ENCODE data around the gene FIS1. TPM values are rescaled to one million over a fixed set of nuclear protein-coding genes. Genes with fewer than 3 reads are reported as not detected.
A peak's percentile ranks its signal among the peaks of the same experiment; 100 is the strongest.

The FIS1 gene
- total RNA-seq, 4 donors from 2014 or later = 118 to 223 (median 198) TPM

- TF ChIP-seq EP300 (IDR thresholded peaks at IDR 0.05) (no peak), POLR2A (IDR thresholded peaks at IDR 0.05) (no peak)
- H3K27me3 ChIP-seq = no peaks in the 10 kb centered on the region
- peak overlapping the region; percentile 69 for H3K4me3 ChIP-seq
- WGBS = 0% methylated on average over 9 of the region's 34 CpGs
- peak overlapping the region; percentile 80 for H3K27ac ChIP-seq
- peaks cover 28% of the 10 kb centered on the region for H3K36me3 ChIP-seq
- no peak for DNase-seq (ENCODE audit: low spot score in 2 of 2)
- H3K9me3 ChIP-seq = no peaks in the 10 kb centered on the region
- H3K4me1 ChIP-seq = peaks cover 39% of the 10 kb centered on the region
Observed at GRCh38 chr7:101216860-101217387, 28.0 kb downstream of the FIS1 start.

- WGBS = 61% methylated on average over 31 of the region's 31 CpGs
- Histone ChIP-seq H3K9me3 (no peaks in the 10 kb centered on the region), H3K27me3 (no peaks in the 10 kb centered on the region), H3K36me3 (peaks cover 35% of the 10 kb centered on the region), H3K27ac (no peak overlapping the region), H3K4me3 (peak overlapping the region; percentile 69), H3K4me1 (peaks cover 39% of the 10 kb centered on the region)
- TF ChIP-seq POLR2A (IDR thresholded peaks at IDR 0.05) (no peak), POLR2AphosphoS5 (IDR thresholded peaks at IDR 0.05) (no peak), EP300 (IDR thresholded peaks at IDR 0.05) (no peak)
- TF ChIP-seq, protein P1, sequence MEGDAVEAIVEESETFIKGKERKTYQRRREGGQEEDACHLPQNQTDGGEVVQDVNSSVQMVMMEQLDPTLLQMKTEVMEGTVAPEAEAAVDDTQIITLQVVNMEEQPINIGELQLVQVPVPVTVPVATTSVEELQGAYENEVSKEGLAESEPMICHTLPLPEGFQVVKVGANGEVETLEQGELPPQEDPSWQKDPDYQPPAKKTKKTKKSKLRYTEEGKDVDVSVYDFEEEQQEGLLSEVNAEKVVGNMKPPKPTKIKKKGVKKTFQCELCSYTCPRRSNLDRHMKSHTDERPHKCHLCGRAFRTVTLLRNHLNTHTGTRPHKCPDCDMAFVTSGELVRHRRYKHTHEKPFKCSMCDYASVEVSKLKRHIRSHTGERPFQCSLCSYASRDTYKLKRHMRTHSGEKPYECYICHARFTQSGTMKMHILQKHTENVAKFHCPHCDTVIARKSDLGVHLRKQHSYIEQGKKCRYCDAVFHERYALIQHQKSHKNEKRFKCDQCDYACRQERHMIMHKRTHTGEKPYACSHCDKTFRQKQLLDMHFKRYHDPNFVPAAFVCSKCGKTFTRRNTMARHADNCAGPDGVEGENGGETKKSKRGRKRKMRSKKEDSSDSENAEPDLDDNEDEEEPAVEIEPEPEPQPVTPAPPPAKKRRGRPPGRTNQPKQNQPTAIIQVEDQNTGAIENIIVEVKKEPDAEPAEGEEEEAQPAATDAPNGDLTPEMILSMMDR (IDR thresholded peaks at IDR 0.05) = no peak
- DNase-seq (ENCODE audit: low spot score in 2 of 2) = no peak
Observed at GRCh38 chr7:101216001-101216859, 28.7 kb downstream of the FIS1 start.

DNA sequence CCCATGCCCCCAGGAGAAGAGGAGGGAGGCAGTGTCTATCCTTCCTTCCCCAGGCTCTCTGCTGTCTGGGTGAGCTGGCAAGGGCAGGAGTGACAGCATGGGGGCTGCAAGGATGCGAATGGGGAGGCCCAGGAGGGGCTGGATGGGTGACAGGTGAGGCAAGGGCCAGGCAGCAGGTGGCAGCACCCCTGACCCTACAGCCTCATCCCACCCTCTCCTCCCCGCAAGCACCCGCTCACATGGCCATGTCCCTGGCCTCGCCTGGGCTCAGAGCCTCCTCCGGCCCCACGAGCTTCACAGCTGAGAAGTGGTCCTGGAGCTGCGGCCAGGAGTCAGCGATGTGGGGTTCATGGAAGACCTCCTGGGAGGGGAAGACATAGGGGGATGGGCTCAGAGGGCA is 32.9 kb downstream of the FIS1 start:
- WGBS = 89% methylated on average over 8 of the region's 8 CpGs
- Histone ChIP-seq H3K27ac (no peak overlapping the region), H3K4me3 (no peak overlapping the region), H3K27me3 (no peaks in the 10 kb centered on the region), H3K9me3 (no peaks in the 10 kb centered on the region), H3K36me3 (peaks cover 72% of the 10 kb centered on the region), H3K4me1 (peaks cover 21% of the 10 kb centered on the region)
- no peak for DNase-seq (ENCODE audit: low spot score in 2 of 2)
- TF ChIP-seq EP300 (IDR thresholded peaks at IDR 0.05) = no peak
- TF ChIP-seq, protein P1 (IDR thresholded peaks at IDR 0.05) = no peak
- TF ChIP-seq POLR2A (IDR thresholded peaks at IDR 0.05) = no peak
- no peak for TF ChIP-seq POLR2AphosphoS5 (IDR thresholded peaks at IDR 0.05)

DNA sequence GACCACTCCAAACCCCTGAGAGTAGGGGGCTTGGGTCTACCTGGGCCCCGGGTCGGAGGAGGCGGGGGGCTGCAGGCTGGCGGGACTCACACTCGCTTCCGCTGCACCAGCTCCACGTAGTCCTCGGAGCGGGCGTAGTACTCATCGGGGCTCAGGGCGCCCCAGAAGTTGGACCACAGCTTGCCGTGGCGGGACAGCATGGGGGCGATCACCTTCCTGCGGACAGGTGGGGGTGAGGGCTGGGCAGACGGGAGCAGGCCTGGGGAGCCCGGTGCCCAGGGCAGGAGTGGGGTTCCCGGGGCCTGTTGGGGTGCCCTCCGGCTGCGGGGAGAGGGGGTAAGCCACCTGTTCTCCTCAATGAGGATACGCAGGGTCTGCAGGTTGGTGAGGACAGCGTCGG is 33.4 kb downstream of the FIS1 start:
- no peak overlapping the region for H3K4me3 ChIP-seq
- H3K36me3 ChIP-seq = peaks cover 75% of the 10 kb centered on the region
- no peak overlapping the region for H3K27ac ChIP-seq
- H3K9me3 ChIP-seq = no peaks in the 10 kb centered on the region
- peaks cover 16% of the 10 kb centered on the region for H3K4me1 ChIP-seq
- 63% methylated on average over 4 of the region's 24 CpGs for WGBS
- no peaks in the 10 kb centered on the region for H3K27me3 ChIP-seq
- no peak for TF ChIP-seq POLR2AphosphoS5 (IDR thresholded peaks at IDR 0.05)
- no peak for DNase-seq (ENCODE audit: low spot score in 2 of 2)

DNA sequence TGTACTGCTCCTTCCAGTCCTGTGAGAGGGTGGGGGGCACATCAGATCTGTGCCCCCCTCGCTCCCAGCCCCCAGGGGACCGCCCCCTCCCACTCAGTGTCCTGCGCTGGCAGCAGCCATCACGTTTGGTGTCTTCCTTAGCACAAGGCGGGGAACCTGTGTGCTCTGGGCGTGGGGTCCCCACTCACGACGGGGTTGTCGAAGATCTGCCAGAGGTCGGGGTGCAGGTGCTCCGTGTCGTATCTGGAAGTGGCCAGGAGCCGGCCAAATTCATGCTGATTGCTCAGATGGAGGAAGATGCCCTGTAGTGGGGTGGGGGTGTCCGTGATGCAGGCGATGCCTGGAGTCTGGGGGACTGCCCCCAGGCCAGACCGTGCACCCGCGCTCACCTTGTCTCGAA is 34.7 kb downstream of the FIS1 start:
- Histone ChIP-seq H3K4me1 (peaks cover 7% of the 10 kb centered on the region), H3K36me3 (peaks cover 82% of the 10 kb centered on the region), H3K27ac (no peak overlapping the region), H3K4me3 (no peak overlapping the region), H3K9me3 (no peaks in the 10 kb centered on the region), H3K27me3 (no peaks in the 10 kb centered on the region)
- TF ChIP-seq EP300 (IDR thresholded peaks at IDR 0.05) (no peak), POLR2A (IDR thresholded peaks at IDR 0.05) (no peak), POLR2AphosphoS5 (IDR thresholded peaks at IDR 0.05) (no peak)
- TF ChIP-seq, protein P1 (IDR thresholded peaks at IDR 0.05) = no peak
- 95% methylated on average over 16 of the region's 19 CpGs for WGBS
- no peak for DNase-seq (ENCODE audit: low spot score in 2 of 2)

- DNase-seq (ENCODE audit: low spot score in 2 of 2) = no peak
- Histone ChIP-seq H3K4me1 (no peaks in the 10 kb centered on the region), H3K9me3 (no peaks in the 10 kb centered on the region), H3K4me3 (no peak overlapping the region), H3K27me3 (no peaks in the 10 kb centered on the region), H3K27ac (no peak overlapping the region), H3K36me3 (peaks cover 71% of the 10 kb centered on the region)
- WGBS = 90% methylated on average over 14 of the region's 14 CpGs
- TF ChIP-seq, protein P1 (IDR thresholded peaks at IDR 0.05) = no peak
- TF ChIP-seq EP300 (IDR thresholded peaks at IDR 0.05) = no peak
- no peak for TF ChIP-seq POLR2AphosphoS5 (IDR thresholded peaks at IDR 0.05)
- TF ChIP-seq POLR2A (IDR thresholded peaks at IDR 0.05) = no peak
Observed at GRCh38 chr7:101208794-101209193, 36.1 kb downstream of the FIS1 start.
